Ishikawa (cell line): ENCODE measurements around the gene SHC2.
A peak's percentile ranks its signal among the peaks of the same experiment; 100 is the strongest.

Experiments
- CEBPB ChIP-seq: IDR thresholded peaks from 2 replicates; pipeline ENCODE4 v1.6.1; 2012
- CREB1 ChIP-seq: IDR thresholded peaks from 2 replicates; pipeline ENCODE4 v1.6.1; 2012; ENCODE audit warnings: low read depth
- EGR1 ChIP-seq: IDR thresholded peaks from 2 replicates; pipeline ENCODE4 v1.6.1; 2012
- EP300 ChIP-seq: IDR thresholded peaks from 2 replicates; pipeline ENCODE4 v1.6.1; 2012; ENCODE audit warnings: borderline replicate concordance
- FOXM1 ChIP-seq: IDR thresholded peaks from 2 replicates; pipeline ENCODE4 v1.6.1; 2012; ENCODE audit warnings: low read depth, borderline replicate concordance
- MAX ChIP-seq: IDR thresholded peaks from 2 replicates; pipeline ENCODE4 v1.6.1; 2012
- NFIC ChIP-seq: IDR thresholded peaks from 2 replicates; pipeline ENCODE4 v1.6.1; 2012
- RAD21 ChIP-seq: IDR thresholded peaks from 2 replicates; pipeline ENCODE4 v1.6.1; 2012; ENCODE audit warnings: low read depth
- REST ChIP-seq: IDR thresholded peaks from 2 replicates; pipeline ENCODE4 v1.6.1; 2012; ENCODE audit warnings: low read depth, mild to moderate bottlenecking
- TAF1 ChIP-seq: IDR thresholded peaks from 2 replicates; pipeline ENCODE4 v1.6.1; 2012; ENCODE audit warnings: low read depth, mild to moderate bottlenecking
- TCF12 ChIP-seq: IDR thresholded peaks from 2 replicates; pipeline ENCODE4 v1.6.1; 2012; ENCODE audit warnings: low read depth
- TEAD4 ChIP-seq: IDR thresholded peaks from 2 replicates; pipeline ENCODE4 v1.6.1; 2012
- USF1 ChIP-seq: IDR thresholded peaks from 2 replicates; pipeline ENCODE4 v1.6.1; 2012
- YY1 ChIP-seq: IDR thresholded peaks from 2 replicates; pipeline ENCODE4 v1.6.1; 2012; ENCODE audit warnings: low read depth
- ZBTB7A ChIP-seq: IDR thresholded peaks from 2 replicates; pipeline ENCODE4 v1.6.1; 2012; ENCODE audit warnings: low read depth

Gene SHC2

GRCh38 chr19:495402-496111, 34.7 kb upstream of the SHC2 start:
- TF ChIP-seq TCF12, result no peak
- peak; percentile 52; the same call in 1 of the 2 replicates for TF ChIP-seq EGR1
- TF ChIP-seq ZBTB7A, result peak; percentile 88; the same call in 1 of the 2 replicates
- TF ChIP-seq RAD21, result peak; percentile 21; the same call in 1 of the 2 replicates

GRCh38 chr19:495081-495401, 34.2 kb upstream of the SHC2 start:
- no peak for TF ChIP-seq RAD21
- no peak for TF ChIP-seq YY1
- no peak for TF ChIP-seq EP300
- no peak for TF ChIP-seq TCF12
- no peak for TF ChIP-seq TEAD4
- TF ChIP-seq TAF1, result no peak

- TF ChIP-seq MAX (no peak), YY1 (no peak), CREB1 (no peak), TAF1 (no peak), RAD21 (no peak), TCF12 (no peak), ZBTB7A (no peak; the same call in 1 of the 2 replicates), NFIC (no peak), EGR1 (no peak), EP300 (no peak), CEBPB (no peak), USF1 (no peak), REST (no peak)
These were observed 33.6 kb upstream of the SHC2 start for GRCh38 chr19:494171-495080.

- TF ChIP-seq CEBPB (no peak), REST (no peak), TEAD4 (no peak), FOXM1 (no peak), EGR1 (no peak), CREB1 (no peak), USF1 (no peak), TAF1 (no peak), TCF12 (no peak), NFIC (no peak), EP300 (no peak), ZBTB7A (no peak), MAX (no peak)
These were observed 32.7 kb upstream of the SHC2 start for GRCh38 chr19:493391-494170.

GRCh38 chr19:492091-492531, 31.3 kb upstream of the SHC2 start:
- TF ChIP-seq TAF1, result no peak
- no peak for TF ChIP-seq CREB1
- TF ChIP-seq FOXM1, result no peak
- TF ChIP-seq ZBTB7A, result peak; percentile 37; the same call in 1 of the 2 replicates
- TF ChIP-seq REST, result no peak
- TF ChIP-seq YY1, result no peak
- TF ChIP-seq USF1, result no peak
